Measurements from ENCODE around the gene MESD. TPM values are rescaled to one million over a fixed set of nuclear protein-coding genes. Genes with fewer than 3 reads are reported as not detected.

Gene MESD
- polyA plus RNA-seq, 1 of the 3 experiments (the other 2 are of a cell fraction): 15.2 TPM

GRCh38 chr15:80949756-80950155 is 39.9 kb downstream of the MESD start:
- Histone ChIP-seq H3F3A (replicated peaks; ENCODE audit: insufficient read depth) (no peaks in the 10 kb centered on the region), H3K9ac (no peak overlapping the region), H3K4me3 (ENCODE audit: low read depth in 2 of 2, low read length in 1 of 2) (no peak overlapping the region), H3K4me2 (no peak overlapping the region), H4K20me1 (ENCODE audit: insufficient read depth) (no peaks in the 10 kb centered on the region), H3K9me2 (no peaks in the 10 kb centered on the region), H2AFZ (ENCODE audit: low read depth) (no peak overlapping the region), H3K27ac (ENCODE audit: low read depth in 2 of 2, low read length in 1 of 2) (no peak overlapping the region), H3K36me3 (replicated peaks in 1 of 2; ENCODE audit: control insufficient read depth in 1 of 2, insufficient read depth in 2 of 2, low read length in 1 of 2) (peaks cover 11 to 59% of the 10 kb centered on the region in 2 experiments), H3K9me3 (no peaks in the 10 kb centered on the region), H3K4me1 (ENCODE audit: control insufficient read depth in 1 of 2, insufficient read depth in 2 of 2, low read depth in 1 of 2, low read length in 1 of 2) (no peaks in the 10 kb centered on the region; a peak in 1 of 4 replicates), H3K79me2 (ENCODE audit: insufficient read depth) (no peaks in the 10 kb centered on the region), H3K27me3 (ENCODE audit: insufficient read depth) (no peaks in the 10 kb centered on the region)
- ChIA-PET POLR2A (no interaction called here), CTCF (interaction anchor here (0.7 to 2.4 kb wide), 7 partner anchors 20 to 494 kb away, joined by 3 to 9 read pairs (median 3); partner anchors contain the start of gene CEMIP)
- TF ChIP-seq YY1 (IDR thresholded peaks at IDR 0.05; ENCODE audit: low read depth) (no peak), MXI1 (IDR thresholded peaks at IDR 0.05; ENCODE audit: low read depth, low read length) (no peak), RXRA (IDR thresholded peaks at IDR 0.05; ENCODE audit: borderline replicate concordance, low read depth) (no peak), FOXM1 (IDR thresholded peaks at IDR 0.05; ENCODE audit: low read depth) (no peak), SIN3A (IDR thresholded peaks at IDR 0.05; ENCODE audit: borderline replicate concordance, low read depth, low read length) (no peak), JUND (IDR thresholded peaks at IDR 0.05) (no peak), SMC3 (IDR thresholded peaks at IDR 0.05; ENCODE audit: low read depth, low read length) (no peak), USF1 (IDR thresholded peaks at IDR 0.05; ENCODE audit: borderline replicate concordance, low read depth) (no peak), GATA2 (CRISPR knock-in tag; IDR thresholded peaks at IDR 0.05) (no peak), CTCF (IDR thresholded peaks at IDR 0.05) (no peak), TEAD4 (IDR thresholded peaks at IDR 0.05; ENCODE audit: borderline replicate concordance, insufficient read depth) (no peak), MAX (IDR thresholded peaks at IDR 0.05; ENCODE audit: low read depth) (no peak), REST (IDR thresholded peaks at IDR 0.05; ENCODE audit: low read depth, low read length) (no peak), MEF2A (IDR thresholded peaks at IDR 0.05; ENCODE audit: borderline replicate concordance, low read depth) (no peak), POLR2AphosphoS5 (IDR thresholded peaks at IDR 0.05; ENCODE audit: low read depth, low read length) (no peak), GABPA (IDR thresholded peaks at IDR 0.05; ENCODE audit: low read depth) (no peak), USF2 (IDR thresholded peaks at IDR 0.05; ENCODE audit: borderline replicate concordance, low read depth, low read length) (no peak), ZBTB33 (IDR thresholded peaks at IDR 0.05; ENCODE audit: borderline replicate concordance, low read depth) (no peak)
- no peak for DNase-seq
- WGBS (ENCODE audit: low lambda C conversion rate): no CpG with 5 or more reads among the region's 4 CpGs
